ENCODE data around the gene OR51G1.

Gene OR51G1

GRCh38 chr11:4926608-4927007 is 2.5 kb upstream of the OR51G1 start:
- TF ChIP-seq, protein P1, sequence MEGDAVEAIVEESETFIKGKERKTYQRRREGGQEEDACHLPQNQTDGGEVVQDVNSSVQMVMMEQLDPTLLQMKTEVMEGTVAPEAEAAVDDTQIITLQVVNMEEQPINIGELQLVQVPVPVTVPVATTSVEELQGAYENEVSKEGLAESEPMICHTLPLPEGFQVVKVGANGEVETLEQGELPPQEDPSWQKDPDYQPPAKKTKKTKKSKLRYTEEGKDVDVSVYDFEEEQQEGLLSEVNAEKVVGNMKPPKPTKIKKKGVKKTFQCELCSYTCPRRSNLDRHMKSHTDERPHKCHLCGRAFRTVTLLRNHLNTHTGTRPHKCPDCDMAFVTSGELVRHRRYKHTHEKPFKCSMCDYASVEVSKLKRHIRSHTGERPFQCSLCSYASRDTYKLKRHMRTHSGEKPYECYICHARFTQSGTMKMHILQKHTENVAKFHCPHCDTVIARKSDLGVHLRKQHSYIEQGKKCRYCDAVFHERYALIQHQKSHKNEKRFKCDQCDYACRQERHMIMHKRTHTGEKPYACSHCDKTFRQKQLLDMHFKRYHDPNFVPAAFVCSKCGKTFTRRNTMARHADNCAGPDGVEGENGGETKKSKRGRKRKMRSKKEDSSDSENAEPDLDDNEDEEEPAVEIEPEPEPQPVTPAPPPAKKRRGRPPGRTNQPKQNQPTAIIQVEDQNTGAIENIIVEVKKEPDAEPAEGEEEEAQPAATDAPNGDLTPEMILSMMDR (IDR thresholded peaks at IDR 0.05; ENCODE audit: borderline replicate concordance, insufficient read depth, low read depth, low read length): no peak
- no peak overlapping the region for H3K4me3 ChIP-seq (ENCODE audit: low read depth, low read length)

GRCh38 chr11:4922304-4922703 is 1.8 kb downstream of the OR51G1 start:
- TF ChIP-seq, protein P1 (IDR thresholded peaks at IDR 0.05; ENCODE audit: borderline replicate concordance, insufficient read depth, low read depth, low read length): no peak
- H3K4me3 ChIP-seq (ENCODE audit: low read depth, low read length): no peak overlapping the region

DNA sequence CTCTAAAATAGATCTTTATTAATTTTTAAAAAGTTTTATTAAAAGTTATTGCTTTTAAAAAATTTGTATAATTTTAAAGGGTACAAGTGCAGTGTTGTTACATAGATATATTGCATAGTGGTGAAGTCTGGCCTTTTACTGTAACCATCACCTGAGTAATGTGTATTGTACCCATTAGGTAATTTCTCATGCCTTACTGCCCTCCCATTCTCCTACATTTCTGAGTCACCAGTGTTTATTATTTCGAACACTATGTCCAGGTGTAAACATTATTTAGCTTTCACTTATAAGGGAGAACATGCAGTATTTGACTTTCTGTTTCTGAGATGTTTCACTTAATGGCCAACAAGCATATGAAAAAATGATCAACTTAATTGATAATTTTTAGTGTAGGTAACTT is 2.3 kb downstream of the OR51G1 start:
- no peak overlapping the region for H3K4me3 ChIP-seq (ENCODE audit: low read depth, low read length)
- TF ChIP-seq, protein P1 (IDR thresholded peaks at IDR 0.05; ENCODE audit: borderline replicate concordance, insufficient read depth, low read depth, low read length): no peak

DNA sequence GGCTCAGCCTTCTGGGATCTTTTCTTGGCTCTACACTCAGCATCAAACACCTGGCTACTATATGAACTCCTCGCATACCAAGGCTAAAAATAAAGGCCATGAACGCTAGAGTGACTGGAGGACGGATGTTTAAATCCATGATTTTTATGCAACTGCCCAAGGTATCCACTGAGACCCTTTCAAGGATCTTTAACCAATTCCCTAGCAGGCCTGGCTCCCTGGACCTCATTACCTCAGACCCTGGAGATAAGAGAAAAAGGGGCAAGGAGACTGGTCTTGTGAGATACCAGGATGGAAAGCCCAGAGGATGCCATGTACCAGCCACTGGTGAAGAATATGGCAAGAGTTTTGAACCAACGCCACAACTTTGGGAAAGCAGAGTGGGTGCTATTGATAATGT is 4.9 kb downstream of the OR51G1 start, which contains the start of gene OR51G2:
OR51G2 (minus strand) TSS at position 101 of the 400 bp plus-strand sequence. CDS start 3,687 bp downstream, outside the sequence.
- no peak within 1 kb of the TSS for H3K4me3 ChIP-seq (ENCODE audit: low read depth, low read length)
- TF ChIP-seq, protein P1 (IDR thresholded peaks at IDR 0.05; ENCODE audit: borderline replicate concordance, insufficient read depth, low read depth, low read length): no peak

GRCh38 chr11:4916581-4916980 is 7.6 kb downstream of the OR51G1 start:
- H3K4me3 ChIP-seq (ENCODE audit: low read depth, low read length): no peak overlapping the region
- TF ChIP-seq, protein P1 (IDR thresholded peaks at IDR 0.05; ENCODE audit: borderline replicate concordance, insufficient read depth, low read depth, low read length): no peak

DNA sequence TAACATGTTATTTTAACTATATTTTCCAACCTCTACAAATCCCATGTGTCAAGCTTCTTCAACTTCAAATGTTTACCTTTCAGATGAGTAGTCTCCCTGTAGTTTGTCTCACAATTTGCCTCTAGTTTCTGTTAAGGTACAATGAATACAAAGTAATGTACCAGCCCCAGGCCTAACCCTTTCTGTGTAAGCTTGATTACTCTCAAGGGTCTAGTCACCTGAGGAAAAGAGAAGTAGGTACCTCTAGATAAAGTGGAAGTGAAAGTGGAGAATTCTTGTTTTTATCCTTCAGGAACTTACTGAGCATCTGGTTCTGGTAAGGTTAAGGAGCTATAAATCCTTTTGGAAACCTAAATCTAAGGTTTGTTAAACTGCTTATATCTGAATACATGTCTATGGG is 20.7 kb downstream of the OR51G1 start, which contains the start of gene OR51A7:
OR51A7 (plus strand) TSS at position 300 of the 400 bp plus-strand sequence. CDS start 3,587 bp downstream, outside the sequence.
- TF ChIP-seq, protein P1 (IDR thresholded peaks at IDR 0.05; ENCODE audit: borderline replicate concordance, insufficient read depth, low read depth, low read length): no peak
- H3K4me3 ChIP-seq (ENCODE audit: low read depth, low read length): no peak within 1 kb of the TSS

GRCh38 chr11:4891996-4892640 is 32.0 kb downstream of the OR51G1 start:
- H3K4me3 ChIP-seq (ENCODE audit: low read depth, low read length): no peak overlapping the region
- TF ChIP-seq, protein P1 (IDR thresholded peaks at IDR 0.05; ENCODE audit: borderline replicate concordance, insufficient read depth, low read depth, low read length): no peak

Measured in GM12875 (cell line).